ENCODE measurements around the gene ZNF775.

ZNF775 gene

GRCh38 chr7:150369748-150370501, 9.2 kb upstream of the ZNF775 start:
- no peak for DNase-seq

- no peak for DNase-seq
These were observed 8.5 kb upstream of the ZNF775 start for GRCh38 chr7:150370612-150371071.

GRCh38 chr7:150371131-150371995, 7.8 kb upstream of the ZNF775 start:
- DNase-seq, result no peak

- DNase-seq, result no peak
These were observed 7.2 kb upstream of the ZNF775 start for GRCh38 chr7:150371996-150372270.

- DNase-seq, result no peak
These were observed 6.7 kb upstream of the ZNF775 start for GRCh38 chr7:150372271-150373048.

GRCh38 chr7:150373049-150373801, 5.9 kb upstream of the ZNF775 start:
- DNase-seq, result no peak

- no peak for DNase-seq
These were observed 5.1 kb upstream of the ZNF775 start for GRCh38 chr7:150374026-150374425.

- no peak for DNase-seq
These were observed 4.7 kb upstream of the ZNF775 start for GRCh38 chr7:150374472-150374871.

- DNase-seq, result no peak
These were observed 3.2 kb upstream of the ZNF775 start for GRCh38 chr7:150375662-150376521.

- no peak for DNase-seq
These were observed 2.6 kb upstream of the ZNF775 start for GRCh38 chr7:150376560-150376959.

- DNase-seq, result peak; percentile 62
These were observed 1.9 kb upstream of the ZNF775 start for GRCh38 chr7:150377196-150377595.

GRCh38 chr7:150377635-150378034, 1.5 kb upstream of the ZNF775 start:
- DNase-seq, result no peak

GRCh38 chr7:150378115-150378852, 846 bp upstream of the ZNF775 start:
- peak; percentile 34 for DNase-seq

GRCh38 chr7:150379441-150380379, 580 bp downstream of the ZNF775 start:
- DNase-seq, result peak; percentile 20

GRCh38 chr7:150380463-150380862, 1.3 kb downstream of the ZNF775 start:
- DNase-seq, result no peak

- no peak for DNase-seq
These were observed 2.0 kb downstream of the ZNF775 start for GRCh38 chr7:150381096-150381495.

GRCh38 chr7:150381785-150382122, 2.6 kb downstream of the ZNF775 start:
- DNase-seq, result no peak

- DNase-seq, result no peak
These were observed 3.2 kb downstream of the ZNF775 start for GRCh38 chr7:150382123-150382843.

- no peak for DNase-seq
These were observed 3.7 kb downstream of the ZNF775 start for GRCh38 chr7:150382844-150383225.

All from inflammatory macrophage treated with lipopolysaccharide for 4 hours (primary cell).